DMS 273 treated with DMSO at 0.1 percent for 48 hours (cell line): Measurements from ENCODE around the gene COG2.
"Not testable (repeated sequence)": the region's sequence is repeated elsewhere in the genome, so short reads cannot be mapped to it uniquely, and the experiment has no call there.

Source experiments
- DNase-seq: peaks from one replicate; lab custom pipeline; 2025; lab: John Stamatoyannopoulos, UW

COG2 gene

GRCh38 chr1:230627767-230628166 lies 14.5 kb upstream of the COG2 start:
- DNase-seq: no peak

- no peak for DNase-seq
Observed at GRCh38 chr1:230629511-230629910, 12.8 kb upstream of the COG2 start.

GRCh38 chr1:230631477-230631876 lies 10.8 kb upstream of the COG2 start:
- DNase-seq: no peak

GRCh38 chr1:230632273-230632873 lies 9.9 kb upstream of the COG2 start:
- DNase-seq: peak; percentile 34

- DNase-seq: no peak
Observed at GRCh38 chr1:230633469-230633868, 8.8 kb upstream of the COG2 start.

- DNase-seq: no peak
Observed at GRCh38 chr1:230634384-230634783, 7.9 kb upstream of the COG2 start.

- DNase-seq: no peak
Observed at GRCh38 chr1:230636575-230637148, 5.6 kb upstream of the COG2 start.

- DNase-seq: no peak
Observed at GRCh38 chr1:230639714-230640209, 2.5 kb upstream of the COG2 start.

- no peak for DNase-seq
Observed at GRCh38 chr1:230641346-230641745, 935 bp upstream of the COG2 start.

- no peak for DNase-seq
Observed at GRCh38 chr1:230641900-230642262, 400 bp upstream of the COG2 start.

GRCh38 chr1:230643908-230644307 lies 1.6 kb downstream of the COG2 start:
- no peak for DNase-seq

GRCh38 chr1:230646710-230647302 lies 4.5 kb downstream of the COG2 start:
- DNase-seq: no peak

- no peak for DNase-seq
Observed at GRCh38 chr1:230647321-230647720, 5.0 kb downstream of the COG2 start.

GRCh38 chr1:230648114-230648513 lies 5.8 kb downstream of the COG2 start:
- DNase-seq: no peak

GRCh38 chr1:230650300-230650699 lies 8.0 kb downstream of the COG2 start:
- no peak for DNase-seq

- no peak for DNase-seq
Observed at GRCh38 chr1:230651235-230651634, 9.0 kb downstream of the COG2 start.

- DNase-seq: not testable (repeated sequence)
Observed at GRCh38 chr1:230656719-230657118, 14.4 kb downstream of the COG2 start.

GRCh38 chr1:230658103-230658502 lies 15.8 kb downstream of the COG2 start:
- DNase-seq: not testable (repeated sequence)

- DNase-seq: no peak
Observed at GRCh38 chr1:230658691-230659090, 16.4 kb downstream of the COG2 start.

- peak; percentile 54 for DNase-seq
Observed at GRCh38 chr1:230661976-230662375, 19.7 kb downstream of the COG2 start.

GRCh38 chr1:230668227-230668626 lies 25.9 kb downstream of the COG2 start:
- DNase-seq: no peak

GRCh38 chr1:230669543-230669942 lies 27.3 kb downstream of the COG2 start:
- DNase-seq: no peak

GRCh38 chr1:230674581-230674980 lies 32.3 kb downstream of the COG2 start:
- no peak for DNase-seq

GRCh38 chr1:230677200-230677599 lies 34.9 kb downstream of the COG2 start:
- no peak for DNase-seq
